NCI-H2227 (cell line): ENCODE results near the gene SLC25A10.
"Not testable (repeated sequence)": the region's sequence is repeated elsewhere in the genome, so short reads cannot be mapped to it uniquely, and the experiment has no call there.

ENCODE experiments used
- DNase-seq: peaks from one replicate; lab custom pipeline; 2025; ENCODE audit not compliant: unreplicated experiment; lab: John Stamatoyannopoulos, UW

The SLC25A10 gene

GRCh38 chr17:81719410-81720266 is 7.6 kb downstream of the SLC25A10 start:
- DNase-seq = no peak

DNA sequence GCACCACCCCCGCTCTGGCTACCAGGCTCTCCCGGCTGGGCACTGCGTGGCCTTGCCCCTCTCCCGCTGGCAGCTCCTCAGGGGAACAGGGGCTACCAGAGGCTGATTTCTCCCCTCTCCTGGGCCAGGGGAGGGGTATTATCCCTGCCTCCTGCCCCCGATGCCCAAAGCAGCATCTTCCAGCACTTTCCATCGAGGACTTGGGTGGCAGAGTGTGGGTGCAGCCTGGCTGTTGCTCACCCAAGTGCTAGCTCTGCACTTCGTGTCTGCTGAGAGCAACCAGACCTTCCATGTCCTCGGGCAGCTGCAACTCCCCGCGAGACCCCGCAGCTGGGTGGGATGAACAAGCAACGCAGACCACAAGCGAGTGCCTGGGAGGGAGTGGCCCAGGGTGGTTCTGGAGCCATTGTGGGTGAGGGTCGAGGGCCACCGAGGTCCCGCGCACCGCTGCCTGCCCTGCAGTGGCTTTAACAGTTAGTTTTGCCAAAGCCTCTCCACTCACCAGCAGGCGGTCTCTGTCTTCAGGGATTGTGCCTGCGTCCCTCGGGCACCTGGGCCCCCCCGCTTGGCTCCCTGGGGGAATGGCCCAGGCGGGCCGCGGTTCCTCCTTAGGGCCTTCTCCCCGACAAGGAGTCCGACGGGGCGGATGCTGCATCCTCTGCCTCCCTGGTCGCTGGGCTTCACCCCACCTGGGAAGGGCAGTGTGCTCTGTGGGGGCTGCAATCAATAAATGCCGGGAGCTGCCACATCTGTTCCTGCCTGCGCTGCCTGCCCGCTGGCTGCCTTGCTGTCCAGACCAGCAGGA is 8.4 kb downstream of the SLC25A10 start:
- DNase-seq = no peak

- DNase-seq = no peak
Observed at GRCh38 chr17:81722184-81723120, 10.4 kb downstream of the SLC25A10 start.

DNA sequence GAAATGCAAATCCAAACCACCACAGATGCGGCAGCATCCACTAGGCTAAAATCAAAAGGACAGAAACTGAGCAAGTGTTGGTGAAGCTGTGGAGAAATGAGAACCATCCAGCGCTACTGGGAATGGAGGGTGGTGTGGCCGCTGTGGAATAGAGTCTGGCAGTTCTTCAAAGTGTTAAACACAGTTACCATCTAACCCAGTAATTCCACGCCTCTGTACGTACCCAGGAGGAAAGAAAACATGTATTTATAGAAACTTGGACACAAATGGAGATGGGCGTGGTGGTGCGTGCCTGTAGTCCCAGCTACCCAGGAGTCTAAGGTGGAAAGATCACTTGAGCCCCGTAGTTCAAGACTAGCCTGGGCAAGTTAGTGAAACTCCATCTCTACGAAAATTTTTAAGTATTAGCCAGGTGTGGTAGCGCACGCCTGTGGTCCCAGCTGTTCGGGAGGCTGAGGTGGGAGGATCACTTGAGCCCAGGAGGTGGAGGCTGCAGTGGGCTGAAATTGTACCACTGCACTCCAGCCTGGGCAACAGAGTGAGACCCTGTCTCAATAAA is 11.6 kb downstream of the SLC25A10 start:
- DNase-seq = peak; percentile 45

DNA sequence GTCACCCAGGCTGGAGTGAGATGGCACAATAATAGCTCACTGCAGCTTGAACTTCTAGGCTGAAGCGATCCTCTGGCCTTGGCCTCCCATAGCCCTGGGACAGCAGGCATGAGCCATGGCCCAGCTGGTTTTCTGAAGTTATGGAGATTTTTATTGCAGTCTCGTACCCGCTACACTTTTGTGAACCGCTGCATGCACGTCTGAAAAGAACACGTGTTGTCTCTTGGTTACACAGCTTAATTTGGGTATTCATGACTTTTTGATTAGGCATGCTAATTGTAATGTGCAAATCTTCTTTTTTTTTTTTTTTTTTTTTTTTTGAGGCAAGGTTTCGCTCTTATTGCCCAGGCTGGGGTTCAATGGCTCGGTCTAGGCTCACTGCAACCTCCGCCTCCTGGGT is 13.4 kb downstream of the SLC25A10 start:
- DNase-seq = no peak

DNA sequence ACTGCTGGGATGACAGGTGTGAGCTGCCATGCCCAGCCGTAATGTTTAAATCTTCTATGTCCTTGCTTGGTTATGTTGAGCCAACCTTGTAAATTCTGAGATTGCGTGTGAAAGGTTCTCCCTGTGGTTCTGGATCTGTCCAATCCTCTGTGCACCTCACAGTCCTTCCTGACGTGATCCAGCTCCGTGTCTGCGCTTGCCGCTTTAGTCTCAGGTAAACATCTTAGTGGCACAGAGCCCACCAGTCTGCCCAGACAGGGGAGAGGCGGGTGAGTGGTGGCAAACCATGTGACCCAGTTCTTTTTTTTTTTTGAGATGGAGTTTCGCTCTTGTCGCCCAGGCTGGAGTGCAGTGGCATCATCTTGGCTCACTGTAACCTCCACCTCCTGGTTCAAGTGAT is 13.9 kb downstream of the SLC25A10 start:
- no peak for DNase-seq

DNA sequence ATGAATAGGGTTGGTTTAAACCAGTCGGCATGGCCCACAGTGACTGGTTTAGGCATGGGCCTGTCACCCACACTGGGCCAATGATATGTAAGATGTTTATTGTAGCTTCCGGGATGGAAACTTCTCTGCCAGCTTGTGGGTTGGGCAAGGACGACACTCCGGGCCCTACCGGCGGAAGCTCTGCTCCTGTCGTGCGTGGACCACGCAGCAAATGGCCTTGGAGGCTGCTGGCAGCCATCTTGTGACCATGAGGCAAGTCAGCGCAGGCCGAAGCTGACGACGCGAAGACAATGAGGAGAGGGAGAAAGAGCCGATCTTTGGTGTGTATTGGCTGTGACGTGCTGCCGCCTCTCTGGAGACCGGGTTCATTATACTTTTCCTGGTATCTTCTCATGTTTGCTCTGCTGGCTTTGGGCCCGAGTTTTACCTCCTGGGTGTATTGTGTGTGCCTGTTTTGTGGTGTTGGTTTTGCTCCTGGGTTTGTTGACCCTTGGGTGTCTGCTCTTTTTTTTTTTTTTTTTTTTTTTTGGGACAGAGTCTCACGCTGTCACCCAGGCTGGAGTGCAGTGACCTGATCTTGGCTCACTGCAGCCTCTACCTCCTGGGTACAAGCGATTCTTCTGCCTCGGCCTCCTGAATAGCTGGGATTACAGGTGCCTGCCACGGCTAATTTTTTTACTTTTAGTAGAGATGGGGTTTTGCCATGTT is 15.4 kb downstream of the SLC25A10 start:
- DNase-seq = no peak

GRCh38 chr17:81733507-81734404 is 21.7 kb downstream of the SLC25A10 start:
- peak; percentile 83 for DNase-seq

DNA sequence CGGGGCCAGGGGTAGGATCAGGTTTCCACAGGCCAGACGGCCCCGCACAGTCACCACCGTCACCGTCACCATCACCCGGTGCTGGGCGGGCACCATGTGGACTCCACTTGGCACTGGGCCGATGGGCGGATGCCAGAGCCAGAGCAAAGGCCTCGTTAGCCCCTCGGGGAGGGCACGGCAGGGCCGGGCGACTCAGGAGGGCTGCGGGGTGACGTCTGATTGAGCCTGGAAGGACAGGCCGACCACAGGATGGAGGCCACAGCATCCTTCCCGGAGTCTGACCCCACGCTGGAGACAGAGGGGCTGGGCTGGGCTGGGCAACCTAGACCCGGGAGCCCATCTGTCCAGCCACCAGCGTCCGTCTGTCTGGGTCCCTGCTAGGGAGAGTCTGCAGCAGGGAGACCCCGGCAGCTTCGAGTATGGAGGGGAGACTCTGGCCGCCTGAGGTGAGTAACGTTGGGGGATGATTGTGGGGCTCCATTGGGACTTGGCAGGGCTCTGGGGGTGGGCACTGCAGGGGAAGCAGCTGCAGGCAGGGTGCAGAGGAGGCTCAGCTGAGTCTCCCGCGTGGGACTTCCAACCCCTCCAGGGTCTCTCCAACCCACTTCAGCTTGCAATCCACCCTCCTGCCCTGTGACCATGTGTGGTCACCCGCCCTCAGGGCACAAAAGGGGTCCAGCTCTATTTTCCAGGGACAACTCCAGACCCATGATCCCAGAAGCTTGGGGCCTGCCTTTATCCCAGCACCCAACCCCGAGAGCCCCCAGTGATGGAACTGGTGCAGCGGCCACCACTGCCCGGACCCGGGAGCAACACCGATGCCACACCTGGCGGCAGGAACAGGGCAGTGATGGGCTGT is 22.6 kb downstream of the SLC25A10 start:
- no peak for DNase-seq

- DNase-seq = peak; percentile 60
Observed at GRCh38 chr17:81735264-81736102, 23.4 kb downstream of the SLC25A10 start.

- no peak for DNase-seq
Observed at GRCh38 chr17:81737947-81738800, 26.1 kb downstream of the SLC25A10 start.

- DNase-seq = no peak
Observed at GRCh38 chr17:81738801-81739393, 26.8 kb downstream of the SLC25A10 start.

DNA sequence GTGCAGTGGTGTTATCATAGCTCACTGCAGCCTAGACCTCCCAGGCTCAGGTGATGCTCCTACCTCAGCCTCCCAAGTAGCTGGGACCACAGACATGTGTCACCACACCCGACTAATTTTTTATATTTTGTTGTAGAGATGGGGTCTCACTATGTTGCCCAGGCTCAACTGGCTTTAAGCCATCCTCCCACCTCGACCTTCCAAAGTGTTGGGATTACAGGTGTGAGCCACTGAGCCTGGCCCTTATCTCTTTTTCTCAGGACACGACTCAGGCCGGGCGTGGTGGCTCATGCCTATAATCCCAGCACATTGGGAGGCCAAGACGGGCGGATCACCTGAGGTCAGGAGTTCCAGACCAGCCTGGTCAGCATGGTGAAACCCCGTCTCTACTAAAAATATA is 27.5 kb downstream of the SLC25A10 start:
- DNase-seq = not testable (repeated sequence)

GRCh38 chr17:81740395-81740961 is 28.4 kb downstream of the SLC25A10 start:
- DNase-seq = no peak

DNA sequence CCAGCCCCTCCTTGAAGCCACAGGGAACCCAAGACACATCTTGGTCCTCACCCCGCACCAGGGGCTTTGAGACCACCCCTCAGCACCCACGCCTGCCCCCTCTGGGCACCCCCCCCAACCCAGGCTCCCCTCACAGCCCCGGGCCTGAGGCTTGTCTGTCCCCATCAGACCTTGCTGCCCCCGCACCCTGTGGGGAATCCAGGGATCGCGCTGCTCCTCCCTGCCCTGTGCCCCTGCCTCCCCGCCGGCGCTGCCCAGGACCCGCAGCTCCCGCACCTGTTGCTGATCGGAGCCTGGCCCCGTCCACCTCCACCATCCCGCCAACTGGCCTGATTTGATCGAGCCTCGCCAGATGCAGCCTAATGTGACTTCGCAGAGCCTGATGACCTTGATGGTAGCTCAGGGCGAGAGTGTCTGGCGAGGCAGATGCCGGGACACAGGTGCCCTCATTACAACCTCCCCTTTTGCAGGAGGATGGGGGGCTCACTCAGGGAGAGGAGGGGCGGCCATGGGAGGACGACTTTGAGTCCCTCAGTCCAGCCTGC is 29.0 kb downstream of the SLC25A10 start:
- DNase-seq = no peak
